Testis (tissue), 2 donors: Measurements from ENCODE around the gene TXNDC16.

ENCODE experiments used
- POLR2A ChIP-seq: fragments of 450-650 bp; IDR thresholded peaks from one replicate; pipeline ENCODE4 v1.6.1; 2017; ENCODE audit warnings: antibody characterized with exemption, mild to moderate bottlenecking, moderate library complexity
- TF ChIP-seq, protein P1 (sequence below), 3 experiments: fragments of 450-650 bp in 2 of 3; fragments of 200-600 bp in 1 of 3; sonication (generic) in 1 of 3; IDR thresholded peaks; one replicate each; pipeline ENCODE4 v1.5.1; 2016 to 2019; ENCODE audit warnings: antibody characterized with exemption in 3 of 3, mild to moderate bottlenecking in 2 of 3, moderate library complexity in 1 of 3

DNA sequence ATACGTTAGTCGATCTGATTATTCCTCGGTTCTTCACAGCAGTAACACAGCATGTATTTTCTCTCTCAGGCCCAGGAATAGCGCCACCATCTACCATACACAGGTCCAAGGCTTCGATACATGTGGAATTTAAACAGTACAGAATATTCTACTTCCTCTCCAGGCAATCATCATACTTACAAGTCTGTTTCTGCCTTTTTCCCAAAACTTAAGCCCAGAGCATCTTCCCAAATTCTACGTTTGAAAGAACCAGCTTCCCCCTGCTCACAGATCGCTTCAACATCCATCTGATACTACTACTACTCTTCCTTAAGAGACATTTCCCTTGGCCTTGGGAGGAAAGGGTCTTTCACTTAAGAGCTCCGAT is 626 bp downstream of the TXNDC16 start:
- TF ChIP-seq, protein P1, sequence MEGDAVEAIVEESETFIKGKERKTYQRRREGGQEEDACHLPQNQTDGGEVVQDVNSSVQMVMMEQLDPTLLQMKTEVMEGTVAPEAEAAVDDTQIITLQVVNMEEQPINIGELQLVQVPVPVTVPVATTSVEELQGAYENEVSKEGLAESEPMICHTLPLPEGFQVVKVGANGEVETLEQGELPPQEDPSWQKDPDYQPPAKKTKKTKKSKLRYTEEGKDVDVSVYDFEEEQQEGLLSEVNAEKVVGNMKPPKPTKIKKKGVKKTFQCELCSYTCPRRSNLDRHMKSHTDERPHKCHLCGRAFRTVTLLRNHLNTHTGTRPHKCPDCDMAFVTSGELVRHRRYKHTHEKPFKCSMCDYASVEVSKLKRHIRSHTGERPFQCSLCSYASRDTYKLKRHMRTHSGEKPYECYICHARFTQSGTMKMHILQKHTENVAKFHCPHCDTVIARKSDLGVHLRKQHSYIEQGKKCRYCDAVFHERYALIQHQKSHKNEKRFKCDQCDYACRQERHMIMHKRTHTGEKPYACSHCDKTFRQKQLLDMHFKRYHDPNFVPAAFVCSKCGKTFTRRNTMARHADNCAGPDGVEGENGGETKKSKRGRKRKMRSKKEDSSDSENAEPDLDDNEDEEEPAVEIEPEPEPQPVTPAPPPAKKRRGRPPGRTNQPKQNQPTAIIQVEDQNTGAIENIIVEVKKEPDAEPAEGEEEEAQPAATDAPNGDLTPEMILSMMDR (IDR thresholded peaks at IDR 0.05), result no peak
- no peak for TF ChIP-seq POLR2A
